Calu3 (cell line): ENCODE measurements around the gene AMOT. TPM values are rescaled to one million over a fixed set of nuclear protein-coding genes. Genes with fewer than 3 reads are reported as not detected.

ENCODE experiments used
- BruUV-seq: library from RNA; stranded (reverse); fragments of 400-500 nt; replicated peaks from 2 replicates; lab custom pipeline; 2021; lab: Mats Ljungman, UMichigan
- CTCF ChIA-PET: fragments of 300-600 bp; sonication (Branson Sonifier 250); formaldehyde crosslinking; loops from one replicate; lab custom pipeline; 2022; ENCODE audit warnings: antibody characterized with exemption; lab: Charles Lee
- DNase-seq: peaks from one replicate; pipeline ENCODE4 v3.0.0; 2022
- H3K27ac Mint-ChIP-seq: one replicate; pipeline ENCODE4 v1.8.0; 2022; ENCODE audit warnings: mixed read lengths; ENCODE audit not compliant: unreplicated experiment
- H3K27me3 Mint-ChIP-seq: one replicate; pipeline ENCODE4 v1.8.0; 2022; ENCODE audit warnings: mixed read lengths; ENCODE audit not compliant: unreplicated experiment
- H3K36me3 Mint-ChIP-seq: one replicate; pipeline ENCODE4 v1.8.0; 2022; ENCODE audit warnings: mild to moderate bottlenecking, moderate library complexity, mixed read lengths; ENCODE audit not compliant: insufficient read depth, unreplicated experiment
- H3K4me1 Mint-ChIP-seq: one replicate; pipeline ENCODE4 v1.8.0; 2022; ENCODE audit warnings: mild to moderate bottlenecking, low read depth, mixed read lengths; ENCODE audit not compliant: unreplicated experiment
- H3K4me3 Mint-ChIP-seq: one replicate; pipeline ENCODE4 v1.8.0; 2022; ENCODE audit warnings: mild to moderate bottlenecking, low read depth, moderate library complexity, mixed read lengths; ENCODE audit not compliant: unreplicated experiment
- H3K9me3 Mint-ChIP-seq: one replicate; pipeline ENCODE4 v1.8.0; 2022; ENCODE audit warnings: low read depth, mixed read lengths; ENCODE audit not compliant: unreplicated experiment
- CTCF ChIP-seq: fragments of 200-600 bp; IDR thresholded peaks from one replicate; pipeline ENCODE4 v1.8.0; 2022; ENCODE audit warnings: antibody characterized with exemption; ENCODE audit not compliant: unreplicated experiment
- intact Hi-C: fragments of 100-400 bp; cut with micrococcal nuclease; formaldehyde crosslinking; loops from one replicate; pipeline ENCODE4 v1.10.0; 2022; ENCODE audit not compliant: unreplicated experiment
- total RNA-seq: library from RNA; stranded (reverse); gene quantifications from 2 replicates; pipeline ENCODE4 v1.2.3, GENCODE V29; 2022

Gene AMOT
- total RNA-seq, 1 experiment from 2014 or later = 16.2 TPM

- CTCF ChIA-PET = no interaction called here
- BruUV-seq = no TSS peak
- no peak overlapping the region for H3K27ac Mint-ChIP-seq
Observed at GRCh38 chrX:112802541-112802940, 38.1 kb downstream of the AMOT start.

GRCh38 chrX:112800971-112801775 lies 39.5 kb downstream of the AMOT start:
- no peaks in the 10 kb centered on the region for H3K4me1 Mint-ChIP-seq

More at GRCh38 chrX:112802541-112802940, 38.1 kb downstream of the AMOT start:
- intact Hi-C loops = no loop called here
- H3K27me3 Mint-ChIP-seq = no peaks in the 10 kb centered on the region
- no peak overlapping the region for H3K4me3 Mint-ChIP-seq
- H3K9me3 Mint-ChIP-seq = no peaks in the 10 kb centered on the region
- TF ChIP-seq CTCF = no peak
- no peaks in the 10 kb centered on the region for H3K36me3 Mint-ChIP-seq
- no peaks in the 10 kb centered on the region for H3K4me1 Mint-ChIP-seq
- no peak for DNase-seq

GRCh38 chrX:112799425-112799824 lies 41.2 kb downstream of the AMOT start:
- TF ChIP-seq CTCF = no peak
- Mint-ChIP-seq H3K4me3 (no peak overlapping the region), H3K36me3 (no peaks in the 10 kb centered on the region), H3K4me1 (no peaks in the 10 kb centered on the region), H3K9me3 (no peaks in the 10 kb centered on the region), H3K27me3 (no peaks in the 10 kb centered on the region), H3K27ac (no peak overlapping the region)
- CTCF ChIA-PET = no interaction called here
- intact Hi-C loops = no loop called here
- DNase-seq = no peak
- BruUV-seq = no TSS peak

More at GRCh38 chrX:112800971-112801775, 39.5 kb downstream of the AMOT start:
- Mint-ChIP-seq H3K27ac (no peak overlapping the region), H3K4me3 (no peak overlapping the region), H3K36me3 (no peaks in the 10 kb centered on the region), H3K27me3 (no peaks in the 10 kb centered on the region), H3K9me3 (no peaks in the 10 kb centered on the region)
- BruUV-seq = no TSS peak
- DNase-seq = no peak
- CTCF ChIA-PET = no interaction called here
- no peak for TF ChIP-seq CTCF
- intact Hi-C loops = no loop called here

GRCh38 chrX:112798736-112799135 lies 41.9 kb downstream of the AMOT start:
- TF ChIP-seq CTCF = no peak
- no TSS peak for BruUV-seq
- intact Hi-C loops = no loop called here
- no peak overlapping the region for H3K27ac Mint-ChIP-seq
- H3K27me3 Mint-ChIP-seq = no peaks in the 10 kb centered on the region
- DNase-seq = no peak
- no peaks in the 10 kb centered on the region for H3K36me3 Mint-ChIP-seq
- no peak overlapping the region for H3K4me3 Mint-ChIP-seq
- no peaks in the 10 kb centered on the region for H3K9me3 Mint-ChIP-seq
- CTCF ChIA-PET = no interaction called here
- no peaks in the 10 kb centered on the region for H3K4me1 Mint-ChIP-seq
